Activated T-cell treated with anti-CD3 and anti-CD28 coated beads, Interleukin-2, amount 50 U/mL, for 72 hours (primary cell): ENCODE measurements around the gene ZNF687. TPM values are rescaled to one million over a fixed set of nuclear protein-coding genes. Genes with fewer than 3 reads are reported as not detected.

Experiments
- ATAC-seq, 2 donors: fragments of 150-1000 bp; cut with Tn5 transposase; replicated peaks in 1 of 2; 2 replicates each; pipeline ENCODE4 v1.10.0; 2021; ENCODE audit warnings: moderate library complexity in 2 of 2, mild to moderate bottlenecking in 1 of 2
- DNase-seq, 2 donors: peaks; one replicate each; pipeline ENCODE4 v3.0.0; 2021 to 2022; ENCODE audit warnings: mixed read lengths in 1 of 2
- H3K27ac Mint-ChIP-seq: one replicate; pipeline ENCODE4 v1.8.0; 2022; ENCODE audit warnings: mild to moderate bottlenecking, moderate library complexity, mixed read lengths
- H3K27me3 Mint-ChIP-seq: one replicate; pipeline ENCODE4 v1.8.0; 2022; ENCODE audit warnings: low read depth, mixed read lengths
- H3K36me3 Mint-ChIP-seq, 2 donors: one replicate each; pipeline ENCODE4 v1.8.0; 2022; ENCODE audit warnings: mixed read lengths in 2 of 2, mild to moderate bottlenecking in 1 of 2; ENCODE audit not compliant: insufficient read depth in 2 of 2
- H3K4me1 Mint-ChIP-seq: one replicate; pipeline ENCODE4 v1.8.0; 2022; ENCODE audit warnings: low read depth, mixed read lengths
- H3K4me3 Mint-ChIP-seq, 2 donors: one replicate each; pipeline ENCODE4 v1.8.0; 2022; ENCODE audit warnings: mild to moderate bottlenecking in 2 of 2, mixed read lengths in 2 of 2, moderate library complexity in 2 of 2
- H3K9me3 Mint-ChIP-seq, 2 donors: one replicate each; pipeline ENCODE4 v1.8.0; 2022; ENCODE audit warnings: mixed read lengths in 2 of 2
- total RNA-seq, 2 donors: library from RNA; stranded (reverse); gene quantifications; one replicate each; pipeline ENCODE4 v1.2.3, GENCODE V29; 2022

ZNF687 gene
- total RNA-seq, 2 donors from 2014 or later, result 39.9 to 40.3 TPM

GRCh38 chr1:151327903-151328674, 46.0 kb downstream of the ZNF687 start:
- ATAC-seq, result peak; percentile 31

GRCh38 chr1:151334822-151335221, 52.7 kb downstream of the ZNF687 start:
- Mint-ChIP-seq H3K9me3 (no peaks in the 10 kb centered on the region), H3K4me3 (no peak overlapping the region), H3K4me1 (peaks cover 2% of the 10 kb centered on the region), H3K27me3 (no peaks in the 10 kb centered on the region), H3K27ac (no peak overlapping the region), H3K36me3 (no peaks in the 10 kb centered on the region)
- DNase-seq, result no peak
- ATAC-seq, result no peak

More at GRCh38 chr1:151327903-151328674, 46.0 kb downstream of the ZNF687 start:
- peaks cover 40% of the 10 kb centered on the region for H3K4me1 Mint-ChIP-seq
- H3K27ac Mint-ChIP-seq, result peak overlapping the region; percentile 94
- no peaks in the 10 kb centered on the region for H3K9me3 Mint-ChIP-seq
- no peaks in the 10 kb centered on the region for H3K27me3 Mint-ChIP-seq
- H3K36me3 Mint-ChIP-seq, result peaks cover 10% of the 10 kb centered on the region in 2 donors
- DNase-seq, result peak in 1 of 2 donors; percentile 23
- peak overlapping the region; percentile 94 to 95 for H3K4me3 Mint-ChIP-seq

GRCh38 chr1:151336556-151336955, 54.5 kb downstream of the ZNF687 start:
- ATAC-seq (no peak), DNase-seq (no peak)
- Mint-ChIP-seq H3K4me3 (no peak overlapping the region), H3K4me1 (peaks cover 10% of the 10 kb centered on the region), H3K9me3 (no peaks in the 10 kb centered on the region), H3K27me3 (no peaks in the 10 kb centered on the region), H3K36me3 (no peaks in the 10 kb centered on the region), H3K27ac (no peak overlapping the region)

GRCh38 chr1:151340870-151341754, 59.0 kb downstream of the ZNF687 start:
- no peaks in the 10 kb centered on the region for H3K27me3 Mint-ChIP-seq
- ATAC-seq, result peak; percentile 86 to 89
- H3K36me3 Mint-ChIP-seq, result peaks cover 3 to 8% of the 10 kb centered on the region in 2 donors
- H3K4me3 Mint-ChIP-seq, result no peak overlapping the region
- peak; percentile 55 to 60 for DNase-seq
- peaks cover 23% of the 10 kb centered on the region for H3K4me1 Mint-ChIP-seq
- peak overlapping the region; percentile 2 for H3K27ac Mint-ChIP-seq
- no peaks in the 10 kb centered on the region for H3K9me3 Mint-ChIP-seq

Other genes with a start within 250 kb of the ZNF687 start
- 1 to 10 TPM; 2.8 to 5.3 TPM for gene BNIPL, start 245.7 kb upstream of the ZNF687 start, total RNA-seq
- gene C1orf56, start 234.5 kb upstream of the ZNF687 start, total RNA-seq, result 1 to 10 TPM; 2.1 to 3.1 TPM
- gene CDC42SE1, start 222.7 kb upstream of the ZNF687 start, total RNA-seq, result 100 to 1,000 TPM; 210 to 220 TPM
- gene MLLT11, start 221.9 kb upstream of the ZNF687 start, total RNA-seq, result 1 to 10 TPM; 5.3 to 5.6 TPM
- gene GABPB2, start 211.5 kb upstream of the ZNF687 start, total RNA-seq, result 10 to 100 TPM; 22.7 to 29.1 TPM
- gene SEMA6C, start 135.7 kb upstream of the ZNF687 start, total RNA-seq, result 1 to 10 TPM; 1.9 to 4.3 TPM
- gene TNFAIP8L2, start 125.7 kb upstream of the ZNF687 start, total RNA-seq, result 10 to 100 TPM; 14.7 to 17.1 TPM
- 1 to 10 TPM; 5.2 to 6.1 TPM for gene LYSMD1, start 116.4 kb upstream of the ZNF687 start, total RNA-seq
- 100 to 1,000 TPM in 1 of 2 donors, 10 to 100 TPM in 1; 87.1 to 103 TPM for gene SCNM1, start 116.2 kb upstream of the ZNF687 start, total RNA-seq
- gene TMOD4, start 106.3 kb upstream of the ZNF687 start, total RNA-seq, result 1 to 10 TPM; 1.8 to 3.2 TPM
- 10 to 100 TPM; 77.8 to 94.1 TPM for gene VPS72, start 92.1 kb upstream of the ZNF687 start, total RNA-seq
- gene PIP5K1A, start 83.7 kb upstream of the ZNF687 start, total RNA-seq, result 10 to 100 TPM; 77.5 to 80.3 TPM
- gene PSMD4, start 27.6 kb upstream of the ZNF687 start, total RNA-seq, result 100 to 1,000 TPM; 168 to 205 TPM
- gene PI4KB, start 45.1 kb downstream of the ZNF687 start, total RNA-seq, result 10 to 100 TPM; 64.8 to 71.4 TPM
- 10 to 100 TPM; 67.6 to 95.4 TPM for gene RFX5, start 65.0 kb downstream of the ZNF687 start, total RNA-seq
- gene SELENBP1, start 90.4 kb downstream of the ZNF687 start, total RNA-seq, result not detected
- 100 to 1,000 TPM; 297 to 301 TPM for gene PSMB4, start 117.3 kb downstream of the ZNF687 start, total RNA-seq
- 100 to 1,000 TPM; 116 to 140 TPM for gene POGZ, start 177.2 kb downstream of the ZNF687 start, total RNA-seq
- 1 to 10 TPM in 1 of 2 donors, under 1 TPM in 1; 0.69 to 1.9 TPM for gene CGN, start 229.1 kb downstream of the ZNF687 start, total RNA-seq